Stimulated activated naive CD8-positive, alpha-beta T cell treated with anti-CD3 and anti-CD28 coated beads, Interleukin-15, Interleukin-2, amounts not matched to agents 100 ng/mL and 50 ng/mL, for 24 hours (primary cell): ENCODE results near the gene GBX1.
A peak's percentile ranks its signal among the peaks of the same experiment; 100 is the strongest.

Source experiments
- H3K27ac Mint-ChIP-seq: one replicate; pipeline ENCODE4 v1.8.0; 2021; ENCODE audit warnings: mild to moderate bottlenecking, mixed read lengths
- H3K27me3 Mint-ChIP-seq: one replicate; pipeline ENCODE4 v1.8.0; 2021; ENCODE audit warnings: mixed read lengths
- H3K36me3 Mint-ChIP-seq: one replicate; pipeline ENCODE4 v1.8.0; 2021; ENCODE audit warnings: low read depth, mixed read lengths
- H3K4me1 Mint-ChIP-seq: one replicate; pipeline ENCODE4 v1.8.0; 2021; ENCODE audit warnings: low read depth, mixed read lengths
- H3K4me3 Mint-ChIP-seq: one replicate; pipeline ENCODE4 v1.8.0; 2021; ENCODE audit warnings: mild to moderate bottlenecking, mixed read lengths
- H3K9me3 Mint-ChIP-seq: one replicate; pipeline ENCODE4 v1.8.0; 2021; ENCODE audit warnings: mixed read lengths

Gene GBX1

DNA sequence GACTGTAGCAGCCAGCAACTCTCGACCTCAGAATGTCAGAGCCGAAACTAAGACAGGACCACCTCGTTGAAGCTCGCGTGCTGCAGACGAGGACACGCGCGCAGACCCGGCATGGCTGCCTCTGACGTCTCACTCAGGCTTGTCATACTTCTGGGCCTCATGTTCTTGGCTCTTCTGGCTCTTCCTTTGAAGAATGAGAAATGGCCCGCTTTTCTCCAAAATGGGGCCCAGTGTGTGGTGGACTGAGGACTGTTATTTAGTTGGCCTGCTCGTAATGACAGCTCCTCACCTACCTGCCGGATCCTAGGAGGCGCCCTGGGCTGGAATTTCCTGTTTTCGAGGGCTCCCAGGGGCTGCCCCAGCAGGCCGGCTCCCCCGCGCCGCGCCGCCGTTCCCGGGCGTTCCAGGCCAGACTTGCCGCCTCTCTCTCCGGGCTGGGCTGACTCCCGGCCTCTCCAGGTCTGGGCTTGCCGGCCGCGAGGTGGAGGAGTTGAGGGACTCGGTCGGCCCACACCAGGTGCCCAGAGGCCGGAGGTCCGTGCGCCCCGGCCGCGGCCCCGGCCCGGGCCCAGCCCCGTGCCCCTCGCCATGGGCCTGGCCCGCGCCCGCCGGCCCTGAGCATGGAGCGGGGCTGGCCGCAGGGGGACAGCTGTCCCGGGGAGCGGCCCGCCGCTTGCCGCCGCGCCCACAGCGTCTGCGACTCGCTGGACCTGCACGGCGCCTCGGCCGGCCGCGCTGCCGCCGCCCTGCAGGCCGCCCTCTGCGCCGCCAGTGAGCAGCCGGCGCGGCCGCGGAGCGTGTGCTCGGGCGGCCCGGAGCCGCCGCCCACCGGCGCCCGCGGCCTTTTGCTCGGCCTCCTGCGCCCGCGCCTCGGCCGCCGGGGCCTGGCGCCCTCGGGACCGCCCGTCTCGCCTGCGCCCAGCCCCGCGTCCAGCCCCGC, 53.1 kb downstream of the GBX1 start:
- Mint-ChIP-seq H3K4me1 (peaks cover 4% of the 10 kb centered on the region), H3K4me3 (peak overlapping the region; percentile 39), H3K9me3 (no peaks in the 10 kb centered on the region), H3K27me3 (peaks cover 14% of the 10 kb centered on the region), H3K36me3 (no peaks in the 10 kb centered on the region), H3K27ac (no peak overlapping the region)

DNA sequence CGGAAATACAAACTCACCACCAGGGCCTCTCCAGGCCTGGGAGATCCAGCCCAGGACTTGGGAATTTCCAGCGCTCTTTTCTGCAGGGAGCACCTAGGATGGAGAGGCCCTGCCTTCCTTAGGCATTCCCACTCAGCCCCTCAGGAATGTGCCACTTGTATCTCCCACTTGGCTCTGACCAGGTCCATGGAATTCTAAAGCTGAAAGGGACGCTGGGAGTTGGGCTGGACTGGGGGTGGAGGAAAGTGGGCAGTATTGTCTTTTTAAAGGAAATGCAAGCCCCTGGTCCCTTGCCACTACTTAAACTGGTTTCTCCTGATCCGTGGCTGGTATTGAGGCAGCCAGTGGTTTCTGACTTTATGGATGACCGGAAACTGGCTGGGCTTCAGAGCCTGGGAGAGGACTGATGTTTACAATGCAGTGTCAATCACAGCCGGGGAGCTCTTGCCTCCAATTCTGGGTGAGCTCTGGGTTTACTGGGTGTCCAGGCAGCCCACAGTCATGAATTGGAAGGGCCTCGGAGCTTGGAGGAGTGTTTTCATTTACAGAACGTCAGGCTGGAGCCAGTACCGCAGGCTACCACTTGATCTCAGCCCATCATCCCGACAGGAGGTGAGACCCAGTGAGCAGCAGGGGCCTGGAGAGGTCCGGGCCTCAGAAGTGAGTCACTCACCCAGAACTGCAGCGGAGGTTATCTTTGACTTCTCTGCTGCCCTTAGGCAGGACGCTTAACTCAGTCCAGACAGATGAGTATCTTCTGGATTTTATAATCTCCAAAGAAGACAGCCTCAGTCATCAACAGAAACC, 53.9 kb downstream of the GBX1 start:
- Mint-ChIP-seq H3K27me3 (peaks cover 14% of the 10 kb centered on the region), H3K9me3 (no peaks in the 10 kb centered on the region), H3K36me3 (no peaks in the 10 kb centered on the region), H3K4me3 (peak overlapping the region; percentile 39), H3K4me1 (peaks cover 4% of the 10 kb centered on the region), H3K27ac (no peak overlapping the region)

DNA sequence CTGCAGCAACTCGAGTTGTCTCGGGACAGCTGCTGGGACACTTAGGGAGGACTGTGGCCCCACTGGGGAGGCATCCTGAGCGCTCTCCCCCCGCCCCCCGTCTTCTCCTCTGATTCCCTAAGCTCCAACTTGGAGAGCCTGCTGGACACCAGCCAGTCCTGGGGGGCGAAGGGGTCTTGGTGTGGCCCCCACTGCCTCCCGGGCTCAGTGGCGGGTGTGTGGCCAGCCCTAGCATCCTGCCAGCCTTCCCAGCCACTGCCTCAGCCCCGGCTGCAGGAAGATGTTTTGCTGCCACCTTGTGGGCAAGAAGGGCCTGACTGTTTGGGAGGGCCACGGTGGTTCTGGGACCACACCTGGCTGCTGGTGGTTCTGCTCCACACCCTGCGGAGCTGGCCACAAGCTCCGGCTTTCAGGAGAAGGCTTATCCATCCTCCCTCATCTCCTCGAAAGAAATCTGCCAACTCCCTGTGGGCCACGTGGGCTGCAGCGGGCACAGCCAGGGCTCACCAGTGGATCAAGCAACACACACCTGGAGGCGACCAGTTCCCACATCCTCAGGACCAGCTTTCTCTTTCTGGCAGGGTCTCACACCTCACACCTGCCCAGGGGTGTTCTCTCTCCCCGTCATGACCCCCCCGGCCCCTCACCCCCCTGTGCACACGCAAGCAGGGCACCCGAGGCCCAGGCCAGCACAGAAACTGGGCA, 56.4 kb downstream of the GBX1 start:
- Mint-ChIP-seq H3K9me3 (no peaks in the 10 kb centered on the region), H3K36me3 (no peaks in the 10 kb centered on the region), H3K27me3 (peaks cover 14% of the 10 kb centered on the region), H3K4me3 (no peak overlapping the region), H3K27ac (no peak overlapping the region), H3K4me1 (no peaks in the 10 kb centered on the region)

DNA sequence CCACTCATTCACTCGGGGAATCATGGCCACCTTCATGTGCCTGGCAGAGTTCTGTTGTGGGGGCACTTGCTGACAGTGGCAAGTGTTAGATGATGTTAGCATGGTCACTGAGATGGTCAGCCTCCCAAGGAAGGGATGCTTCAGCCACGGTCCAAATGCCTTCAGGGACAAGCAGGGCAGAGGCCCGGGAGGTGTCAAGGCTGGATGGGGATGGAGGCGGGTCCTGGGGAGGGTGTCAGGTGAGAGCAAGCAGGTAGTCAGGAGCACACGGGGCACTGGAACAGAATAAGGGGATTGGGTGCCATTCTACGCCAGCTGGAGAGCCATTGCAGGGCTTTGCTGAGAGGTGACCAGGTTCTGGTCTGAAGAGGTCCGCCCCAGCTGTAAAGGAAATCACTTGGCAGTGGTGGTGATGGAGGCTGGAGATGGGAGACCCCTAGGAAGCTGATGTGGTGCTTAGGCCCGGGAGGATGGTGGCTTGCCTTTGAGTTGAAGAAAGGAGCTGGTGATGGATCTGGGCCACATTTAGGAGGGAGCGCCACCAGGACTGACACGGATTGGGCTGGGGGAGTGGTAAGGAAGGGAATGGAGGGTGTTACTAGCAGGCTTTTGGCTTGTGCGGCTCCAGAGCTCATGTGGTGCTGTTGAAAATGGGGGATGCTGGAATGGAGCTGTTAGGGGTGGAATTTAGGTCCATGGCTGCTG, 57.1 kb downstream of the GBX1 start:
- H3K9me3 Mint-ChIP-seq, result no peaks in the 10 kb centered on the region
- H3K27ac Mint-ChIP-seq, result no peak overlapping the region
- no peaks in the 10 kb centered on the region for H3K36me3 Mint-ChIP-seq
- no peaks in the 10 kb centered on the region for H3K4me1 Mint-ChIP-seq
- H3K4me3 Mint-ChIP-seq, result no peak overlapping the region
- peaks cover 14% of the 10 kb centered on the region for H3K27me3 Mint-ChIP-seq

DNA sequence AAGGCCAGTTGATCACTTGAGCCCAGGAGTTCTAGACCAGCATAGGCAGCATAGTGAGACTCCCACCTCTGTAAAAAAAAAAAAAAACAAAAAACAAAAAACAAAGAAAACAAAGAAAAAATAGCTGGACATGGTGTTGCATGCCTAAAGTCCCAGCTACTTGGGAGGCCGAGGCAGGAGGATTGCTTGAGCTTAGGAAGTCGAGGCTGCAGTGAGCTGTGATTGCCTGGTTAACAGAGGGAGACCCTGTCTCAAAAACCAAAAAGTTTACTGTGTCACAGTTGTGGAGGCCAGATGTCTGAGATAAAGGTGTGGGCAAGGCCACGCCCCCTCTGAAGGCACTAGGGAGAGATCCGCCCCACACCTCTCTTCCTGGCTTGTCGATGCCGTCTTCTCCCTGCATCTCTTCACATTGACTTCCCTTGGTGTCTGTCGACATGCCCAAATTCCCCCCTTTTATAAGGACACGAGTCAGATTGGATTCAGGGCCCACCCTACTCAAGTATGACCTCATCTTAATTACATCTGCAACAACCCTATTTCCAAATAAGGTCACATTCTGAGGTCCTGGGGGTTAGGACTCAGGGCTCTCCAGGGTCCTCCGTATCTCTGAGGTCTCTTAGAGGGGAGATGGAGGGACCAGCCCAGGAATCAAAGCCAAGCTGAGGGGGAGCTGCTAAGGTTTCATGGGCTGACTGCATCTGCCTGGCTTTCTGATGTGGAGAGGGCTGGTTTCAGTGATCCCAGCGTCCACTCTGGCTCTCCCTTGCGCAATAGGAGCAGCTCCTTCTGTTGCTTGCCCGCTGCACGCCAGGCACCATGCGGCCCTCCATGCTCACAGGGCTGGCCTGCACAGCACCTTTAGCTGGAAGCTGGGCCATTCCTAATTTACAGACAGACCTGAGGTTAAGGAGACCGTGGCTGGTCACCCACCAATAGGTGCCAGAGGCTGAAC, 58.1 kb downstream of the GBX1 start:
- Mint-ChIP-seq H3K4me3 (no peak overlapping the region), H3K27me3 (peaks cover 14% of the 10 kb centered on the region), H3K36me3 (no peaks in the 10 kb centered on the region), H3K27ac (no peak overlapping the region), H3K9me3 (no peaks in the 10 kb centered on the region), H3K4me1 (no peaks in the 10 kb centered on the region)

DNA sequence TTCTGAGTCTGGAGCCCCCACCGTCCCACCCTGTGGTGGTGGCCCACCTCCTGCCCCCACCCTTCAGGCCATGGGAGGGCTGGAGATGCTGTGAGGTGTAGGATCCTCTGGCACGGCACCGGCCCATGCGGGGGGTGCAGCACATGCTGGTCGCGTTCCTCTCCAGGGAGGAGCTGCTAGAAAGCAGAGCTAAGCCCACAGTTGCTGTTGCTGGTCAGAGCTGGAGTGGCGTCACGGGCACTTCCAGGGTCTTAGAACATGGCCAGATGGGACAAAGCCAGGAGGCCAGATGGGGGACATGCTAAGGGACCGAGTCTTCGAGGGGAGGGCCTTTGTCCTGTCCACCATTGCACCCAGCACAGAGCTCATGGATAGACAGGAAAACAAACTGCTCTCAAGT, 59.6 kb downstream of the GBX1 start:
- Mint-ChIP-seq H3K27ac (no peak overlapping the region), H3K27me3 (peaks cover 2% of the 10 kb centered on the region), H3K4me1 (no peaks in the 10 kb centered on the region), H3K4me3 (no peak overlapping the region), H3K36me3 (no peaks in the 10 kb centered on the region), H3K9me3 (no peaks in the 10 kb centered on the region)

DNA sequence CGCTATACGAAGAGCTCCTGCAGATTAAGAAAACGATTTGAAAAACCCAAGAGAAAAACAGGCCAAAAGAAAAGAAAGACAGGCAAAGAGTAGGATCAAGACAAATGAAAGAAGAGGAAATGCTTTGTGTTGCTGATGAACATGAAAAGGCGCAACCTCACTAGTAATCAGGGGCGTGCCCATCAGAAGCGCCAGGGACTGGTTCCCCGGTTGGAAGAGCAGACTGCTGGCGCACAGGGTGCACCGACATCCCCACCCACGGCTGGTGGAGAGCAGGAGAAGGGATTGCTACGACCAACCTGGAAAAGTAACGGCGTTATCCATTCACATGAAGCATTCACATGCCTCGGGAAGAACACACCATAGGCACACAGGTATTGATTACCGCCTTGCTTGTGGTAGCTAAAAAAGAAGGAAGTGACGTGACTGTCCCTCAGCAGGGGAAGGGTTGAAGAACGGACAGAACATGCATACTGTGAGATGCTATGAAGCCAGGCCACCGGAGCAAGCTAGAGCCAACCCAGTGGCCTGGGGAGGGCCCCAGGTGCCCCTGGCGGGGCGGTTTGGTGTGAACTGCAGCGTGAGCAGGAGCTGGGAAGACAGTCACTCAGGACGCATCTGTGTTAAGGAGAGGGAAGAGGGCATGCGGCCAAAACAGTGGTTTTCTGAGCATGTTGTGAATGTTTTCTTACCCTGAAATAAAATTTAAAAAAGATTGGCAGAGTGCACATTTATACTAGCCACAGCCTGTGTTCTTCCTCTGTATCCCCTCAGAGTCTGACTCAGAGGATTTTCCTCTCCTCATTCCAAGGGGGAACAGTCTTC, 62.9 kb downstream of the GBX1 start:
- no peak overlapping the region for H3K4me3 Mint-ChIP-seq
- no peaks in the 10 kb centered on the region for H3K4me1 Mint-ChIP-seq
- H3K27ac Mint-ChIP-seq, result no peak overlapping the region
- H3K27me3 Mint-ChIP-seq, result no peaks in the 10 kb centered on the region
- H3K9me3 Mint-ChIP-seq, result no peaks in the 10 kb centered on the region
- H3K36me3 Mint-ChIP-seq, result no peaks in the 10 kb centered on the region

DNA sequence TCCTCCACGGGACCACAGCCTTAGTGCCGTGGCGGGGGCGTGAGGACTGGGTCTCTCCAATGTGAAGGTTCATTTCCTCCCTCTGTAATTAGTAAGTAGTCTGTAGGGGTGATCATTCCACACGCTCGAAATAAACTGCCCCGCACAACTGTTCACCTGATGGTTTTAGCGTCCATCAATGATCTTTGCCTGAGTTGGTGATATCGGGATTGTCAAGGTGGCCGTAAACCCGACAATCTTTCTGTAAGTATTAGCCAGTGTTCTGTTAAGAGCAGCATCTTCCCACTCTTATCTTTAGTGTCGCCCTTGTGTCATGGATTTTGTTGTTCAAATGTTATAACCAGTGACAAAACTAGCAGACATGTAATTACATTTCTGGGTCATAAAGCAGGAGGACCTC, 63.5 kb downstream of the GBX1 start:
- H3K27ac Mint-ChIP-seq, result no peak overlapping the region
- H3K36me3 Mint-ChIP-seq, result no peaks in the 10 kb centered on the region
- no peaks in the 10 kb centered on the region for H3K9me3 Mint-ChIP-seq
- H3K4me3 Mint-ChIP-seq, result no peak overlapping the region
- no peaks in the 10 kb centered on the region for H3K4me1 Mint-ChIP-seq
- H3K27me3 Mint-ChIP-seq, result no peaks in the 10 kb centered on the region

DNA sequence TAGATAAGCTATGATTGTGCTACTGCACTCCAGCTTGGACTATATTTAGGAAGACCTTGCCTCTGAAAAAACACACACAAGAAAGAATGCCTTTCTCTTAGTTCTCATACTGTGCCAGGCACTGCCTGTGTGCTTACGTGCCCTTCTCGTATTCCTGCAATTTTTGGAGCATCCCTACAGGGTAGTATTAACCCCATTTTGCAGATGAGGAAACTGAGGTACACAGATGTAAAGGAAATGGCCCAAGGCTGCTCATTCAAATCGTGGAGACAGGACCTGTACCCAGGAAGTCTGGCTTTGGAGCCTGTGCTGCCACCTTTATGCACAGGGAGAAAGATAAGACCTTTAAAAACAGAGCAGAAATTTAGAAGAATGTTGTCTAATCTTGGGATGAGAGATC, 64.5 kb downstream of the GBX1 start:
- Mint-ChIP-seq H3K4me3 (no peak overlapping the region), H3K9me3 (no peaks in the 10 kb centered on the region), H3K27ac (no peak overlapping the region), H3K36me3 (no peaks in the 10 kb centered on the region), H3K27me3 (no peaks in the 10 kb centered on the region), H3K4me1 (no peaks in the 10 kb centered on the region)

DNA sequence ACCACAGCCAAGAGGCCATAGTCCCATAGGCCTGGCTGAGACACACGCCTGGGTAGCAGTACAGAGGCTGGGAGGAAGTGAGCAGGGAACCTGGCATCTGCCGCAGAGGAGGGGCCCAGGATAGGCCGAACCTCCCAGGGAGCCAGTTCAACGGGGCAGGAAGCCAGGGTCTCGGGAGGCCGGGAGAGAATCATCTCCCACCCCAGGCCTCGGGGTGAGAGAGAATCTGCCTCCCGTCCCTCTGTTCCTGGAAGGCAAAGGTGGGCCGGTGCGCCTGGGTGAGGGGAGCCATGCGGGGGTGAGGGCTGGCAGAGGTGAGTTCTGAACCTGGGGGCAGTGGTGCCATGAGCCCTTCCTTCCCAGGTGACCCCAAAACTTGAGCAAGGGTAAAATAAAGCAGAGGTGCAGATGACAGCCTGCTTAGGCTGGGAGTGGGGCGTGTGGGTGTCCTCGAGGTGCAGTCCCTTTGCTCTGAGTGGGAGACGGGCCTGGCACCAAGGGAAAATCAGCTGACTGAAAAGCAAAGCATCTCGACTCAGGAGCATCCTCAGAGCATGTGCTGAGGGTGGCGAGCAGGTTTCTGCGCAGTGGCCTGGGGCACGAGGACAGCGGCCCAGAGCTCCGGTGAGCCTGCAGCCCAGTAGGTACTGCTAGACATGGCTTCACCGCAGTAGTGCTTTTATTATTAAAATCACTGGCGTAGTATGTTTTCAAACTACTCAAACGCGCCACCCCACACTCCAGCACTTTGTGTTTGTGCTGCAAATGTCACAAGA, 65.7 kb downstream of the GBX1 start:
- Mint-ChIP-seq H3K36me3 (no peaks in the 10 kb centered on the region), H3K27ac (no peak overlapping the region), H3K9me3 (no peaks in the 10 kb centered on the region), H3K4me3 (no peak overlapping the region), H3K4me1 (no peaks in the 10 kb centered on the region), H3K27me3 (no peaks in the 10 kb centered on the region)

DNA sequence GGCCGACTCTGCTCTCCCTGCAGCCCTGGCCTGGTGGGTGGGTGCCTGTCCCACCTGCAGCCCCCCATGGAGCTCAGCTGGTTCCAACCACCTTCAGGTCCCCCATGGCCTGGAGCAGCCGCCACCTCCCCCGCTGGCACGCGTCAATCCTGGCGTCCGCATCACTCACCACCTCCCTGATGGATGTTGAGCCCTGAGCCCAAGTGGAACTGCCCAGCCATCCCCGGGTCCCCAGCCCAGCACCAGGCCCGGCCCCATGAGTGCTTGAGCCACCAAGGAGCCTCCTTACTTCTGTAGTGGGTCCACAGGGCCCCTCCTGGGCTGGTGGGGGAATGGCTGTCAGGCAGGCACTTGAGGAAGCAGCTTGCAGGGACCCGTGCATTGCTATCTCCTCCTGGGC, 66.6 kb downstream of the GBX1 start:
- Mint-ChIP-seq H3K4me1 (no peaks in the 10 kb centered on the region), H3K27me3 (no peaks in the 10 kb centered on the region), H3K27ac (no peak overlapping the region), H3K9me3 (no peaks in the 10 kb centered on the region), H3K36me3 (no peaks in the 10 kb centered on the region), H3K4me3 (no peak overlapping the region)

DNA sequence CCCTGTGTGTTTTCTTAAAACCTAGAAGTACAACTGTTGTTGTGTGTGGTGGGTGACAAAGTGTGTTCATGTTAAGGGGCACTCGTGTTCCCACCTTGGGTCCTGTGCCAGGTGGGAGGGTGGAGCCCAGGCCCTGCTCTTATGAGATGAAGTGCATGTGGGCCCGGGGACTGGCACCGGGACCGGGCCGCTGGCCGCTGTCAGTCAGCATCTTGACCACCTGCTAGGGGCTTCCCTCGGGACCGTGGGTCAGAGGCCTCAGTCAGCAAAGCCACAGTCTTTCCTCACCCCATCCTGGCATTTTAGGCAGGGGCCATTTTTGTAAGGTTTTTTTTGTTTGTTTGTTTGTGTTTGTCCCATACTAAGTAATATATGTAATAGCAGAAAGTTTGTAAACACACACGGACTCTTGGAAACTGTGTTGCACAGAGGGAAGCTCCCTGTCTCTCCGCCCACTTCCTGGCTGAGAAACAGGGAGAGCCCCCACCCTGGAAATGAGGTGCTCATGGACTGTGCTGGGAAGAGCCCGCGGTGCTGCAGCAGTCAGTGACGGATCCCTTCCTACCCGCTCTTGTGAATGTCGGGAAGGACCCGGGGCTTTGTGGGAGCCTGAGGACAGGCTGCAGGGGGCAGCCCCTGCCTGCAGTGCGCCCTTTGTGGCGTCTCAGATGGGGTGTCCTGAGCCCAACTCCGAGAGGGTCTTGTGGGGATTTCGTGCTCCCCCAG, 67.8 kb downstream of the GBX1 start:
- Mint-ChIP-seq H3K27ac (no peak overlapping the region), H3K4me3 (no peak overlapping the region), H3K36me3 (no peaks in the 10 kb centered on the region), H3K27me3 (no peaks in the 10 kb centered on the region), H3K4me1 (no peaks in the 10 kb centered on the region), H3K9me3 (no peaks in the 10 kb centered on the region)
